Nephron progenitor cell (in vitro differentiated cells): ENCODE measurements around the gene SLC51A.

Source experiments
- DNase-seq: peaks from one replicate; pipeline ENCODE4 v3.0.0; 2021
- H3K27ac Mint-ChIP-seq: 2 replicates; pipeline ENCODE4 v1.8.0; 2021; ENCODE audit warnings: mild to moderate bottlenecking, moderate library complexity, mixed read lengths
- H3K27me3 Mint-ChIP-seq: 2 replicates; pipeline ENCODE4 v1.8.0; 2021; ENCODE audit warnings: mild to moderate bottlenecking, low read depth, mixed read lengths; ENCODE audit not compliant: poor library complexity
- H3K36me3 Mint-ChIP-seq: 2 replicates; pipeline ENCODE4 v1.8.0; 2021; ENCODE audit warnings: low read depth, mixed read lengths
- H3K4me1 Mint-ChIP-seq: 2 replicates; pipeline ENCODE4 v1.8.0; 2021; ENCODE audit warnings: mixed read lengths
- H3K4me3 Mint-ChIP-seq: 2 replicates; pipeline ENCODE4 v1.8.0; 2021; ENCODE audit warnings: mild to moderate bottlenecking, moderate library complexity, mixed read lengths
- H3K9me3 Mint-ChIP-seq: 2 replicates; pipeline ENCODE4 v1.8.0; 2021; ENCODE audit warnings: mild to moderate bottlenecking, moderate library complexity, mixed read lengths
- CTCF ChIP-seq: fragments of 200-600 bp; sonication (generic); IDR thresholded peaks from 2 replicates; pipeline ENCODE4 v1.5.0; 2021; ENCODE audit warnings: antibody characterized with exemption

The SLC51A gene

GRCh38 chr3:196194542-196194915 lies 21.8 kb upstream of the SLC51A start:
- no peak for DNase-seq
- H3K9me3 Mint-ChIP-seq, result no peaks in the 10 kb centered on the region
- TF ChIP-seq CTCF, result no peak
- no peaks in the 10 kb centered on the region for H3K36me3 Mint-ChIP-seq
- no peak overlapping the region for H3K27ac Mint-ChIP-seq
- H3K27me3 Mint-ChIP-seq, result no peaks in the 10 kb centered on the region
- H3K4me1 Mint-ChIP-seq, result peaks cover 23% of the 10 kb centered on the region
- no peak overlapping the region for H3K4me3 Mint-ChIP-seq

GRCh38 chr3:196195664-196196265 lies 20.6 kb upstream of the SLC51A start:
- no peaks in the 10 kb centered on the region for H3K36me3 Mint-ChIP-seq
- peaks cover 23% of the 10 kb centered on the region for H3K4me1 Mint-ChIP-seq
- no peak overlapping the region for H3K27ac Mint-ChIP-seq
- TF ChIP-seq CTCF, result no peak
- DNase-seq, result no peak
- H3K9me3 Mint-ChIP-seq, result no peaks in the 10 kb centered on the region
- H3K27me3 Mint-ChIP-seq, result no peaks in the 10 kb centered on the region
- H3K4me3 Mint-ChIP-seq, result no peak overlapping the region

GRCh38 chr3:196197524-196197923 lies 18.8 kb upstream of the SLC51A start:
- DNase-seq, result no peak
- H3K36me3 Mint-ChIP-seq, result no peaks in the 10 kb centered on the region
- H3K27ac Mint-ChIP-seq, result no peak overlapping the region
- TF ChIP-seq CTCF, result no peak
- no peaks in the 10 kb centered on the region for H3K9me3 Mint-ChIP-seq
- no peak overlapping the region for H3K4me3 Mint-ChIP-seq
- peaks cover 11% of the 10 kb centered on the region for H3K4me1 Mint-ChIP-seq
- H3K27me3 Mint-ChIP-seq, result peaks cover 4% of the 10 kb centered on the region

GRCh38 chr3:196198081-196198675 lies 18.2 kb upstream of the SLC51A start:
- Mint-ChIP-seq H3K27ac (peak overlapping the region; percentile 91), H3K9me3 (no peaks in the 10 kb centered on the region), H3K27me3 (peaks cover 7% of the 10 kb centered on the region), H3K4me3 (no peak overlapping the region), H3K36me3 (no peaks in the 10 kb centered on the region), H3K4me1 (peaks cover 5% of the 10 kb centered on the region)
- DNase-seq, result no peak
- TF ChIP-seq CTCF, result no peak

GRCh38 chr3:196198771-196199753 lies 17.3 kb upstream of the SLC51A start:
- peaks cover 16% of the 10 kb centered on the region for H3K27me3 Mint-ChIP-seq
- no peaks in the 10 kb centered on the region for H3K36me3 Mint-ChIP-seq
- no peak overlapping the region for H3K27ac Mint-ChIP-seq
- no peak overlapping the region for H3K4me3 Mint-ChIP-seq
- no peak for TF ChIP-seq CTCF
- H3K4me1 Mint-ChIP-seq, result no peaks in the 10 kb centered on the region
- no peak for DNase-seq
- no peaks in the 10 kb centered on the region for H3K9me3 Mint-ChIP-seq
